ENCODE measurements around the gene ARID5A. TPM values are rescaled to one million over a fixed set of nuclear protein-coding genes. Genes with fewer than 3 reads are reported as not detected.

Gene ARID5A
- total and polyA plus RNA-seq, 9 of the 15 experiments (the other 6 are each of a cell fraction or from before 2014, with no cell fraction given), result 0.14 to 12.5 (median 3.0) TPM

DNA sequence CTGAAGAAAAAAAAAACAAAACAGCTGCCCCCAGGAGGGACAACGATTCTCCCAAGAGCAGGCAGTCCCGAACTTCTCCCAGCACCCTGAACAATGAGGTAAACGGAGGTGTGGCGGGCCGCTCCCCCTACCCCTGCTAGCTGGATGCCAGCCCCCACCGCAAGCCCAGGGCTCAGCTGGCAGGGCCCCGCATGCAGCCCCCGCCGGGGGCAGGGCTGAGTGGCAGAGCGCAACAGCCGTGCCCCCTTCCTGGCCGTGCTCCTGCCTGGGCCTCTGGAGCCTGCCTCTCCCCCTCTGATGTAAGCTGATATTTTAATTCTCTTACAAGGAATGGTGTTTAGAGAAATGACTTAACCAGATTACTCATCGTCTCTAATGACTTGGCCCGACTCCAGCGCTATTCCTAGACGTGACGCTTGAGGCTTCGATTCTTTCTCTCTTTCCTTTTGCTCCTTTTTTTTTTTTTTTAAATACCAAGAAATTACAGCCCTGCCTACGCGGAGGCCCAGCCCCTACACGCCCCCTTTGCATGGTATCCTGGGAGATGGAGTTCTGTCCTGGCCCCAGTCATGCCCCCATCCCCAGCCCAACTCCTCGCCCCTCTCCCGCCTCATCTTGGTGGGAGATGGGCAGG lies 4.6 kb upstream of the ARID5A start (continued):
- TF ChIP-seq TEAD1 (CRISPR knock-in tag; IDR thresholded peaks at IDR 0.05) (no peak), CCNT2 (IDR thresholded peaks at IDR 0.05; ENCODE audit: borderline replicate concordance, extremely low read depth, insufficient read length, low read depth, low read length) (peak; percentile 49), RNF2 (IDR thresholded peaks at IDR 0.05) (no peak), ZNF395 (CRISPR knock-in tag; IDR thresholded peaks at IDR 0.05) (peak; percentile 47; the same call in 1 of the 2 replicates), PRPF4 (IDR thresholded peaks at IDR 0.05; ENCODE audit: insufficient read depth, low read depth, low read length, poor library complexity, severe bottlenecking) (no peak), RBM25 (IDR thresholded peaks at IDR 0.05; ENCODE audit: low read depth, low read length, severe bottlenecking) (no peak), HMG20B (CRISPR knock-in tag; IDR thresholded peaks at IDR 0.05) (no peak), HSF4 (CRISPR knock-in tag; IDR thresholded peaks at IDR 0.05; ENCODE audit: borderline replicate concordance) (no peak), ESRRB (CRISPR knock-in tag; IDR thresholded peaks at IDR 0.05; ENCODE audit: borderline replicate concordance) (no peak), ID3 (CRISPR knock-in tag; IDR thresholded peaks at IDR 0.05) (no peak), ID3 (tag; IDR thresholded peaks at IDR 0.05) (no peak), NRF1 (conservative IDR thresholded peaks at IDR 0.05 in 1 of 2, IDR thresholded peaks at IDR 0.05 in 1 of 2) (peak; percentile 21 to 28; a peak in 2 of 4 replicates), ZNF184 (CRISPR knock-in tag; IDR thresholded peaks at IDR 0.05) (no peak), CBX5 (IDR thresholded peaks at IDR 0.05; ENCODE audit: borderline replicate concordance, low read depth) (no peak), GATAD2B (IDR thresholded peaks at IDR 0.05; ENCODE audit: borderline replicate concordance) (no peak), TCFL5 (CRISPR knock-in tag; conservative IDR thresholded peaks at IDR 0.05) (no peak), ZNF239 (CRISPR knock-in tag; IDR thresholded peaks at IDR 0.05) (no peak), MBD2 (IDR thresholded peaks at IDR 0.05; ENCODE audit: borderline replicate concordance, low read depth) (peak; percentile 65; the same call in 1 of the 2 replicates), NCOA1 (IDR thresholded peaks at IDR 0.05; ENCODE audit: low read depth) (no peak), MAFG (tag; conservative IDR thresholded peaks at IDR 0.05) (no peak), ZNF124 (CRISPR knock-in tag; IDR thresholded peaks at IDR 0.05) (no peak), DIDO1 (tag; IDR thresholded peaks at IDR 0.05; ENCODE audit: low read depth) (no peak), TSHZ1 (CRISPR knock-in tag; IDR thresholded peaks at IDR 0.05) (no peak), ZNF24 (IDR thresholded peaks at IDR 0.05) (no peak), PURB (CRISPR knock-in tag; IDR thresholded peaks at IDR 0.05; ENCODE audit: low read depth) (no peak), GABPB2 (CRISPR knock-in tag; conservative IDR thresholded peaks at IDR 0.05) (no peak)
